ENCODE measurements around the gene OR13C3.
"Not testable (repeated sequence)": the region's sequence is repeated elsewhere in the genome, so short reads cannot be mapped to it uniquely, and the experiment has no call there.

Gene OR13C3

DNA sequence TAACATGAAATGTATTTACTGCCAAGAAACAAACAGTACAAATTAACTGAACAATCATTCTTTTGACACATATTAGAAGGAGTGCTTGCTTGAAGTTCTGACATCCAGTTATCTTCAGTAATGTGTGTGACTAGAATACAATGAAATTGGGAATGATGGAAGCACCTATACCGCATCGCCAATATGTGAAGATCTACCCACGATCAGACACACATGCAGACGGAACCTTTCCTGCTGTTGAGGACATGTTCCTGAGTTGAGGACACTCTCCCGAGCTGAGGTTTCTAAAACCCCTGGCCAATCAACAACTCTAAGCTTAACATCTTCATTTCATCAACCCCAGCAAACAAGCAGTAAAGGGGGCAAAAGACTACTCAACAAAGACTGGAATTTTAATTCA lies at the start of gene OR13C3:
TSS of gene OR13C3 (minus strand) at position 101 of the 400 bp plus-strand sequence. CDS start 133 bp downstream, outside the sequence.
- no peak for DNase-seq (ENCODE audit: low read depth)

DNA sequence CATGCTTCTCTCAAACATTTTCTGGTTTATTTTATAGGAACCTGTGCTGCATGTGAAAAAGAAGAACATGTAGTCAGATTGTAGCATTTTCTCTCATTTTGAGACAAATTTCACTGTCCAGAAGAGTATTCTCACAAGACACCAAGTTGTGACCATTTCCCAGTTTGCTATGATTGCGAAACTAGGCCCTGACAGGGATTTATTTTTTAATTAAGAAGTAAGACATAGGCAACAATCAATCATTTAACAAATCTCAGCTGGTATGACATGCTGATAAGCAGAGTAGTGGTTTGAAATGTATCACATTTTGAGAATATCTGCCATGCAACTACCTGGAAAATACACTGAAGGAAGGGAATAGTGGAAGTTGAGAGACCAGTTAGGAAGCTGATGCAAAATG lies 43.9 kb upstream of the OR13C3 start:
- DNase-seq (ENCODE audit: low read depth), result no peak

DNA sequence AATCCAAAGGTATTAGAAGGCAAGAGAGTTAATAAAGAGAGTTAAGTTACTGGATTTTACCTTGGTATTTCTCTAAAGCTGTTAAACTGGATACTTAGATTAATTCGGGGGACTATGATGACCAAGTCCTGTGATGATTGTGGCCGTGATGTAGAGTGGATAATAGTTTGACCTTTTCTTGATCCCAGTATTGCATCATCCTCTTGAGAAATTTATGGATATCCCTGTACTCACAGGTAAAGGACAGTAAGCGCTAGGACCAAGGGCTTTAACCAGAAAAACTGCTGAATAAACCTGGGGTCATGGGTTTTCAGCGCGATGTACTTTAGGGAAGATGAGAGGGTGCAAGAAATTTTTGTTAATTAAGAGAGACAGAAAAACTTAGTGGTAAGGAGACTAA lies 40.6 kb upstream of the OR13C3 start:
- DNase-seq (ENCODE audit: low read depth), result no peak

DNA sequence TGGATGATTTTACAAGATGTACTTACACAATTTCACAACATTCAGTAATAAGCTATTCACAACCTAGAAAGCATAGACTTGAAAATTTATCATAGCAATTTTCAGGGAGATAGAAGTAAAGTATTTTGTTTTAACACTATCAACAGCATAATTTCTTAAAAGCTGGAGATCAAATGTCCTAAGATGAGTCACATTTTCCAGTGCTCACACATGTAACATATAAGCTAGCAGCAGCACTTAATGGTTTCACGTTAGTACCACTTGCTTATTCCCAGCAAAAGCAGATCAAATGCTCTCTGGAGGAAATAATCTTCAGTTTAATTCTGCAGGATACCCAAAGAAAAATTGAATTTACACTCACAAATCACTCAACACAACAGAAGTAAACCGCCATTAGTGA lies 38.8 kb upstream of the OR13C3 start:
- no peak for DNase-seq (ENCODE audit: low read depth)

DNA sequence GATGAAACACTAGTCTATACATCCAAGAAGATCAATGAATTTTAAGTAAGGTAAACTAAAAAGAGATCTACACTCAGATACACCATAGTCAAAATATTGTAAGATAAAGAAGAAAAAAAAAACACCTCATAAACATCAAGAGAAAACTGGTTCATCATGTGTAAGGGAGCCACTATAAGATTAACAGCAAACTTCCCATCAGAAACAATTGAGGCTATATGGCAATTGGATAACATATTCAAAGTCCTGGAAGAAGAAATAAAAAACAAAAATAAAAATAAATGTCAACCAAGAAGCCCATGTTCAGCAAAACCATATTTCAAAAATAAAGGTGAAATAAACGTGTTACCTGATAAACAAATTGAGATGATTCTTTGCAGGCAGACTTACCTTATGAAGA lies 36.0 kb upstream of the OR13C3 start:
- no peak for DNase-seq (ENCODE audit: low read depth)

DNA sequence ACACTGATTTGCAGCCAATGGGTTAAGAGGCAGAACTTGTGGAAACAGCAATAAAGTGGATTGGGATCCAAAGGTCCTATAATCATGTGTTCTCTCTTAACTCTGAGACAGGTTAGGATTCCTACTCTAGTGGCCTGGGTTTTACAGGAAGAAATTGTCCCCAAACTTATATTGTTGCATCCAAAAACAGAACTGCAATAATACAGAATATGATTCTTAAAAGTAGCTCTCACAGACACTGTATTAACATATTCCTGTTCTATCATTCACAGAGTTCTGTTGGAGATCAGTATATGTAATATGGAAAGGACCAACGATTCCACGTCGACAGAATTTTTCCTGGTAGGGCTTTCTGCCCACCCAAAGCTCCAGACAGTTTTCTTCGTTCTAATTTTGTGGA lies 32.2 kb upstream of the OR13C3 start, which contains the start of gene OR13C8:
TSS of gene OR13C8 (plus strand) at position 301 of the 400 bp plus-strand sequence. CDS start at position 301, 0 bp downstream.
- DNase-seq (ENCODE audit: low read depth), result no peak

DNA sequence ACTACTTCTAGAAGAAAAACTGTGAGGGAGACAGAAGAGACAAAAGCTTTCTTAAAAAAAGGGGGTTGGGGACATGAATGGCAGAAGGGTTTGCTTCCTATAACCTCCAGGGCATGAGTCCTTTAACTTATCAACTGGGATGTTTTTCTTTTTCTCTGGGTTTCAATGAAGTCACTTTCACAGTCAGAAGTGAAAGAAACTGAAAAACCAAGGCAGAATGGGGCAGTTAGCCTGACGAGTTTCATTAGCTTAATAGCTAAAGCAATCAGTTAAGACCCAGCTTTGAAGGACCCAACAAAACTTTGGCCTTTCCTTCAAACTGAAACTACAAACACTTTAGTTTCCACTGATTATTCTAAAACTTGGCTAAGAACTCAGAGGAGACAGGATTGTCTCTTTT lies 27.7 kb upstream of the OR13C3 start:
- no peak for DNase-seq (ENCODE audit: low read depth)

DNA sequence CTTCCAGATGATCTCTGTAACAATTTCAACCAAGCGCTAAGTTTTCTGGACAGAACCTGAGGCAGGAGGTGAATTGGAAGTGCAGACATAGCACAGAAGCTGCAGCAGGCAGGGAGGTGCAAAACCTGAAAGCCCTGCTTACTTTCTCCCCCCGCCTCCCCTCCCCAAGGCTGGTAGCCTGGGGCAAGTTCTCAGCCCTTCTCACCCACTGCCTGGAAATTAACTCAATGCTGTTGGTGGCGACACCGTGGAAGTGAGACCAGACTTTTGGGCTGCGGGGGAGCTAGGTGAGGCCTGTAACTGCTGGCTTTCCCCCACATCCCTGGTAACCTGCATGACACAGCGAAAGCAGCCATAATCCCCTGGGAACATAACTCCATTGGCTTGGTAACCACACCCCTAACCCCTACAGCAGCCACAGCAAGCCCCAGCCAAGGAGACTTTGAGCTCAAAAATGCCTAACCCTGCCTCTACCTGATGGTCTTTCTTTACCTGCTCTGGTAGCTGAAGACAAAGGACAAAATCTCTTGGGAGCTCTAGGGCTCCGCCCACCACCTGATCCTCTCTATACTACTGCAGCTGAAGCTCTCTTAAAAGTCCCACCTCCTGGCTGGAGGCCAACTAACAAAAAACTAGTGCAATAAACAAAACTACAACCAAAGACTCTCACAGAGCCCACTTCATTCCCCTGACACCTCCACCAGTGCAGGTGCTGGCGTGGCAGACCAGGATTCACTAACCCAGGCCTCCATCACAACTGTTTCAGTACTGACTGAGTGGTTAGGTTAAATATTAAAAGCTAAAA lies 20.4 kb upstream of the OR13C3 start:
- DNase-seq (ENCODE audit: low read depth), result no peak

DNA sequence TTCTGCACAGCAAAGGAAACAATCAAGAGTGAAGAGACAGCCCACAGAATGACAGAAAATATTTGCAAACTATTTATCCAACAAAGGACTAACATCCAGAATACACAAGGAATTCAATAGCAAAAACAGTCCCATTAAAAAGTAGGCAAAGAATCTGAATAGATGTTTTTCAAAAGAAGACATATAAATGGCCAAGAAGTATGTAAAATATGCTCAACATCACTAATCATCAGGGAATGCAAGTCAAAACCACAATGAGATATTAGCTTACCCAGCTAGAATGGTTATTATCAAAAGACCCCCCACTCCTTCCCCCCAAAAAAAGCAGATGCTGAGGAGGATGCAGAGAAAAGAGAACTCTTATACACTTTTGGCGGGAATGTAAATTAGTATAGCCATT lies 18.9 kb upstream of the OR13C3 start:
- DNase-seq (ENCODE audit: low read depth), result no peak

DNA sequence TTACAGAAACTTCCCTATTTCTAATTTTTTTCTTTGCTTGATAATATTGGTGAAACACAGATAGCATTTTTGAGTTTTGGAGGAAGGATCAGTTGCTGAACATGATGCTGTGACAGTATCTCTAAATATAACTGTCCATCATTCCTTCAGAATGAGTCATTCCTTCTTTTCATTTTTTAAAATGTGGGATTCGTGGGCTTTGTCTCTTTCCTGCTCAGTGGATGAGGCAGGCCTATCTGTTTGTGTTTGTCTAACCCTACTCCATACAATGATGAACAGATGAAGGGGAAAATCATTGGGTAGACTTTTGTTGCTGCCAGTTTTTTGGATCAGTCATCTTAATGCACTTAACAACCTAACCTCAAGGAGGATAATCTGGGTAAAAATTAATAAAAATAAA lies 16.6 kb upstream of the OR13C3 start:
- DNase-seq (ENCODE audit: low read depth), result no peak

DNA sequence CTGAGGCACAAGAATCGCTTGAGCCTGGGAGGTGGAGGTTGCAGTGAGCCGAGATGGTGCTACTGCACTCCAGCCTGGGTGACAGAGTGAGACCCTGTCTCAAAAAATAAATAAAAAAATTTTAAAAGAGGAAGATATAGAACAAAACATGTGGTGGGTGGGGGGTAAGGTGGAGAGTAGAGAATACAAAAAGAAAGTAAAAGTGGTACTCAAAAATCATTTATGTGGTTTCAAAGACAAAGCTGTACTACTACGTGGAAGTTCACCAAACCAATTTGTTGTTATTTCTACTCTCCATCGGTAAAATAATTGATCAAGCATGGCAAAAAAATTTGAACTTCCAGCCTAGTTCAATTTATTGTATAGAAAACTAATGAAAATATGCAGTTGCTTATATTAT lies 8.0 kb upstream of the OR13C3 start:
- no peak for DNase-seq (ENCODE audit: low read depth)

DNA sequence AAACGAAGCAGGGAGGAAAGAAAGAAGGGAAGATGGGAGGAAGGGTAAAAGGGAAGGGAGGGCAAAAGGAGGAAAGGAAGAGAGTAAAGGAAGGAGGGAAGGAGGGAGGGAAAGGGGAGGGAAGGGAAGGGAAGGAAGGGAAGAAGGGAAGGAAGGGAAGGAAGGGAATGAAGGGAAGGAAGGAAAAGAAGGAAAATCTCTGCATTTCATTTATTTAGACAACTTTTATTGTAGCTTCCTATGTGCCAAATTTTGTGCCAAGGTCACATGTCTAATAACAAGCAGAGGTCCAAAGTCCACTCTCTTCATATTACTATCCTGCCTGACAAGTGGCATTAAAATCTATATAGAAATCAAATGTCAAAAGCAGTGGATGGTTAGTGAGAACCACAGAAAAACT lies 2.6 kb upstream of the OR13C3 start:
- no peak for DNase-seq (ENCODE audit: low read depth)

DNA sequence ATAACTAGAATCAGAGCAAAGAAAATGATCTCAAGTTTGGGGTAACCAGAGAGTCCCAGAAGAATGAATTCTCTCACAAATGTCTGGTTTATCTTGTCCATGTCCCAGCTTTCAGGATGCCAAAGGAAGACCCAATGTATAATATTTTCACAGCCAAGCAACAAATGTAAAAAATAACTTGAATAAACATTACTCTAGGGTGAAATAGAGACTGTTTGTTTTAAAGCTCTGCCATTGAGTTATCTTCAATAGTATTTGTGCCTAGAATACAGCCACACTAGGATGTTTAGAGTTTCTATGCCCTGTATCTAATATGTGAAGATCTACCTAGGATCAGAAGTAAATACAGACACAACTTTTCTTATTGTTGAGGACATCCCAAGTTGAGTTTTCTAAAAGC lies 9.5 kb downstream of the OR13C3 start, which contains the start of gene OR13C4:
TSS of gene OR13C4 (minus strand) at position 101 of the 400 bp plus-strand sequence. CDS start at position 101, 0 bp downstream.
- DNase-seq (ENCODE audit: low read depth), result no peak

DNA sequence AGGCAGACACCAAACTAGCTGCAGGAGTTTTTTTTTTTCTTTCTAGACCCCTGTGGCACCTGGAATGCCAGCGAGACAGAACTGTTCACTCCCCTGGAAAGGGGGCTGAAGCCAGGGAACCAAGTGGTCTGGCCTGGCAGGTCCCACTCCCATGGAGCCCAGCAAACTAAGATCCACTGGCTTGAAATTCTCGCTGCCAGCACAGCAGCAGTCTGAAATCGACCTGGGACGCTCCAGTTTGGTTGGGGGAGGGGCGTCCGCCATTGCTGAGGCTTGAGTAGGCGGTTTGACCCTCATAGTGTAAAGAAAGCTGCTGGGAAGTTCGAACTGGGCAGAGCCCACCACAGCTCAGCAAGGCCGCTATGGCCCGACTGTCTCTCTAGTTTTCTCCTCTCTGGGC lies 16.4 kb downstream of the OR13C3 start:
- not testable (repeated sequence) for DNase-seq (ENCODE audit: low read depth)

DNA sequence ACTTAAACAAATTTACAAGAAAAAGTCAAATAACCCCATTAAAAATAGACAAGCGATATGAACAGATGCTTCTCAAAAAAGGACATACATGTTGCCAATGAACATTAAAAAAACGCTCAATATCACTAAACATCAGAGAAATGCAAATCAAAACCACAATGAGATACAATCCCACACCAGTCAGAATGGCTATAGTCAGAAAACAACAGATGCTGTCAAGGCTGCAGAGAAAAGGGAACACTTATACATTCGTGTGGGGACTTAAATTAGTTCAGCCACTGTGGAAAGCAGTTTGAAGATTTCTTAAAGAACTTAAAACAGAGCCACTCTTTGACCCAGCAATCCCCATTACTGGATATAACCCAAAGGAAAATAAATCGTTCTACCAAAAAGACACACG lies 21.8 kb downstream of the OR13C3 start:
- no peak for DNase-seq (ENCODE audit: low read depth)

DNA sequence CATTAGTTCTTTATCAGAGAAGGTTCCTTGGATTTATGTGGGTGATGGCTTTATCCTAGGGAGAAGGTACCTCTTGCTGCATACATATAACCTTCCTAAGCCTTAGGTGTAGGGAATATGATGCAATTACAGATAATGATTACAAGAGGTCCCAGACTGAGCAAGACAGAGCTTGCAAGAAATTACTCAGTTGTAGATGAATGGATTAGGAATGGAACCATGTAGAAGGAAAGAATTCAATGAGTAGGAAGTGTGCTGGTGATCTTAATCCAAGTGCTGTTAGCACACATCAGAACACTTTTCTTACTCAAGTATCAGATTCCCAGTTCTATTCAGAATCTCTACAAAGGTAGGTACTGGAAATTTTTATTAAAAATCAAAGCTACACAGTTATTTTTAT lies 30.1 kb downstream of the OR13C3 start:
- DNase-seq (ENCODE audit: low read depth), result no peak

DNA sequence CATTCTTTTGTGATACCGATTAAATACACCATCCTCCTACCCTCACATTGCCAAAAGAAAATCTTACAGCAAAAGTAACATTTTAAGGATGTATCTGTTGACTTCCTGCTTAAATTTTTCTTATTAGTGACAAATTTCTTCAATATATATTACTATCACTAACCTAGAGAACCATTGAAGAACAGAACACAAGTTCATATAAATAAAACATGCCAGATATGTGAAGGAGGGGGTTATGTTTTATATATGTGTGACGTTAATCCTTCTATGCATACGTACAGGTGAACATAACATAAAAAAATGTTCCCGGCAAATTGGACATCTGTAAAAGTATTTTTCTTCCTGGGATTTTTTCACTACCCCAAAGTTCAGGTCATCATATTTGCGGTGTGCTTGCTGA lies 32.7 kb downstream of the OR13C3 start, which contains the start of gene OR13F1:
TSS of gene OR13F1 (plus strand) at position 301 of the 400 bp plus-strand sequence. CDS start at position 301, 0 bp downstream.
- DNase-seq (ENCODE audit: low read depth), result no peak

DNA sequence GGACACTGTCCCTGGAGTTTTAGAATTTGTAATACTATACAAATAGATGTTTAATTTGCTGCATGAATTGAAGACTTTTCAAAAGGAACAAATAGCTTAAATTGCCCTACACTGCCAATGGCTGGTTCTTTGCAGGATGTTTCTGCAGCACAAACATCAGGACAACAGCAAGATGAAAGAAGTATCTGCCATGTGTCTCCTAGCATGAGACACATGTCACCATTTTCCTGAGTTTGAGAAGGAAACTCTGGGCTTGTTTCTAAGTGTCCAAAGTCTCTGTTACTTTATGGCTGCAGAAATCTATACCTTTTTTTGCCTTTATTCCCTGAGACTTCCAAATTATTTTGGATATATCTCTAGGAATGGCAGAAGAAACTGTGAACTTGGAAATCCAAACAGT lies 33.2 kb downstream of the OR13C3 start:
- DNase-seq (ENCODE audit: low read depth), result no peak

DNA sequence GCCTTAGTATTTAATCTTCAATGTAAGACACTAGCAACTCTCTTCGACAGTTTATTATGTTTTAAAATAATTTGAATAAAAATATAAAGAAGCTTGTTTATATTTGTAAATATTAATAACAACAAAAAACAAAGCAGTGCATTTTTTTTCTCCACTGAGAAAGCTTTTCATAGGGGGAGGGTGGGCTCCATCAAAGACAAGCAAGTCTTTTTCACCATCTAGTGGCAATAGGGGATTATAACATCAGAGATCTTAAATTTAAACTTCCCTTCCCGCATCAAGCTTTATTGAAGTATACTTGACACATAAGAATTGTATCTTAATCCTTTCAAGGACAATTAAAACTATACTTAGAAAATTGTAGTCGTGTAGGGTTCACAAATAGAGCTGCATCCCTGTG lies 41.8 kb downstream of the OR13C3 start:
- no peak for DNase-seq (ENCODE audit: low read depth)

Measured in activated T-cell treated with anti-CD3 and anti-CD28 coated beads for 1 hour (primary cell).